Stimulated activated effector memory CD8-positive, alpha-beta T cell treated with anti-CD3 and anti-CD28 coated beads, Interleukin-12 subunit alpha, Interleukin-12 subunit beta, amount 100 ng/mL, for 72 hours (primary cell): ENCODE data around the gene RAD54L.

Source experiments
- ATAC-seq: fragments of 150-1000 bp; cut with Tn5 transposase; 2 replicates; pipeline ENCODE4 v1.10.0; 2021
- DNase-seq, 2 donors: peaks; one replicate each; pipeline ENCODE4 v3.0.0; 2021 to 2022; ENCODE audit warnings: low spot score in 2 of 2
- H3K27ac Mint-ChIP-seq: one replicate; pipeline ENCODE4 v1.8.0; 2022; ENCODE audit warnings: mild to moderate bottlenecking, mixed read lengths
- H3K36me3 Mint-ChIP-seq: one replicate; pipeline ENCODE4 v1.8.0; 2022; ENCODE audit warnings: mild to moderate bottlenecking, mixed read lengths
- H3K4me1 Mint-ChIP-seq: one replicate; pipeline ENCODE4 v1.8.0; 2022; ENCODE audit warnings: mixed read lengths
- H3K4me3 Mint-ChIP-seq: one replicate; pipeline ENCODE4 v1.8.0; 2022; ENCODE audit warnings: mild to moderate bottlenecking, mixed read lengths
- H3K9me3 Mint-ChIP-seq: one replicate; pipeline ENCODE4 v1.8.0; 2022; ENCODE audit warnings: mixed read lengths

The RAD54L gene

GRCh38 chr1:46247436-46248121 is at the start of gene RAD54L:
Gene RAD54L, plus strand, starts transcription at chr1:46247763. Its CDS starts 643 bp downstream, at chr1:46248406.
- Mint-ChIP-seq H3K9me3 (no peaks in the 10 kb centered on the region), H3K4me3 (peak within 1 kb of the TSS; percentile 89), H3K4me1 (peaks cover 35% of the 10 kb centered on the region), H3K36me3 (peaks cover 53% of the 10 kb centered on the region), H3K27ac (peak within 1 kb of the TSS; percentile 93)
- peak; percentile 87 to 97 for DNase-seq
- peak; percentile 94 for ATAC-seq

GRCh38 chr1:46197964-46198811 is 49.4 kb upstream of the RAD54L start, which contains the start of gene POMGNT1:
Gene POMGNT1, minus strand, starts transcription at chr1:46198434. Its CDS starts 613 bp downstream, at chr1:46197821.
- peak; percentile 71 to 84 for DNase-seq
- ATAC-seq = peak; percentile 94
- Mint-ChIP-seq H3K4me3 (peak within 1 kb of the TSS; percentile 74), H3K36me3 (no peaks in the 10 kb centered on the region), H3K27ac (peak within 1 kb of the TSS; percentile 87), H3K4me1 (peaks cover 13% of the 10 kb centered on the region), H3K9me3 (no peaks in the 10 kb centered on the region)

GRCh38 chr1:46199233-46199749 is 48.3 kb upstream of the RAD54L start:
- ATAC-seq (no peak), DNase-seq (no peak)
- H3K4me1 Mint-ChIP-seq = peaks cover 13% of the 10 kb centered on the region
- peak overlapping the region; percentile 74 for H3K4me3 Mint-ChIP-seq
- no peaks in the 10 kb centered on the region for H3K9me3 Mint-ChIP-seq
- H3K36me3 Mint-ChIP-seq = peaks cover 5% of the 10 kb centered on the region
- no peak overlapping the region for H3K27ac Mint-ChIP-seq

- ATAC-seq = no peak
- Mint-ChIP-seq H3K9me3 (no peaks in the 10 kb centered on the region), H3K4me3 (peak overlapping the region; percentile 75), H3K27ac (peak overlapping the region; percentile 10), H3K4me1 (peaks cover 7% of the 10 kb centered on the region), H3K36me3 (peaks cover 5% of the 10 kb centered on the region)
- no peak for DNase-seq
Measured at GRCh38 chr1:46203738-46204405, 43.7 kb upstream of the RAD54L start.

GRCh38 chr1:46204406-46204742 is 43.2 kb upstream of the RAD54L start:
- no peak for ATAC-seq
- H3K36me3 Mint-ChIP-seq = peaks cover 5% of the 10 kb centered on the region
- no peak for DNase-seq
- peak overlapping the region; percentile 75 for H3K4me3 Mint-ChIP-seq
- peak overlapping the region; percentile 10 for H3K27ac Mint-ChIP-seq
- H3K9me3 Mint-ChIP-seq = no peaks in the 10 kb centered on the region
- peaks cover 7% of the 10 kb centered on the region for H3K4me1 Mint-ChIP-seq

- Mint-ChIP-seq H3K4me1 (peaks cover 7% of the 10 kb centered on the region), H3K36me3 (peaks cover 5% of the 10 kb centered on the region), H3K27ac (peak overlapping the region; percentile 10), H3K4me3 (no peak overlapping the region), H3K9me3 (no peaks in the 10 kb centered on the region)
- DNase-seq (no peak), ATAC-seq (no peak)
Measured at GRCh38 chr1:46205141-46205540, 42.4 kb upstream of the RAD54L start.

GRCh38 chr1:46205791-46206190 is 41.8 kb upstream of the RAD54L start:
- no peak overlapping the region for H3K27ac Mint-ChIP-seq
- H3K36me3 Mint-ChIP-seq = peaks cover 5% of the 10 kb centered on the region
- H3K4me1 Mint-ChIP-seq = peaks cover 7% of the 10 kb centered on the region
- ATAC-seq (no peak), DNase-seq (no peak)
- H3K9me3 Mint-ChIP-seq = no peaks in the 10 kb centered on the region
- H3K4me3 Mint-ChIP-seq = no peak overlapping the region

- ATAC-seq (no peak), DNase-seq (no peak)
- Mint-ChIP-seq H3K4me3 (no peak overlapping the region), H3K9me3 (no peaks in the 10 kb centered on the region), H3K27ac (no peak overlapping the region), H3K4me1 (peaks cover 7% of the 10 kb centered on the region), H3K36me3 (peaks cover 5% of the 10 kb centered on the region)
Measured at GRCh38 chr1:46206399-46206798, 41.2 kb upstream of the RAD54L start.

- Mint-ChIP-seq H3K36me3 (no peaks in the 10 kb centered on the region), H3K9me3 (no peaks in the 10 kb centered on the region), H3K4me1 (no peaks in the 10 kb centered on the region), H3K27ac (no peak overlapping the region), H3K4me3 (no peak overlapping the region)
- DNase-seq = no peak
- no peak for ATAC-seq
Measured at GRCh38 chr1:46210561-46210960, 37.0 kb upstream of the RAD54L start.

GRCh38 chr1:46211051-46211450 is 36.5 kb upstream of the RAD54L start:
- Mint-ChIP-seq H3K9me3 (no peaks in the 10 kb centered on the region), H3K4me1 (no peaks in the 10 kb centered on the region), H3K4me3 (no peak overlapping the region), H3K27ac (no peak overlapping the region), H3K36me3 (no peaks in the 10 kb centered on the region)
- DNase-seq (no peak), ATAC-seq (no peak)

- no peaks in the 10 kb centered on the region for H3K4me1 Mint-ChIP-seq
- no peaks in the 10 kb centered on the region for H3K9me3 Mint-ChIP-seq
- DNase-seq = no peak
- no peak overlapping the region for H3K4me3 Mint-ChIP-seq
- H3K27ac Mint-ChIP-seq = no peak overlapping the region
- ATAC-seq = no peak
- H3K36me3 Mint-ChIP-seq = no peaks in the 10 kb centered on the region
Measured at GRCh38 chr1:46215504-46215903, 32.1 kb upstream of the RAD54L start.

- Mint-ChIP-seq H3K9me3 (no peaks in the 10 kb centered on the region), H3K27ac (no peak overlapping the region), H3K4me1 (peaks cover 6% of the 10 kb centered on the region), H3K4me3 (no peak overlapping the region), H3K36me3 (no peaks in the 10 kb centered on the region)
- no peak for ATAC-seq
- no peak for DNase-seq
Measured at GRCh38 chr1:46218443-46218842, 29.1 kb upstream of the RAD54L start.

- Mint-ChIP-seq H3K4me1 (peaks cover 6% of the 10 kb centered on the region), H3K4me3 (no peak overlapping the region), H3K36me3 (no peaks in the 10 kb centered on the region), H3K9me3 (no peaks in the 10 kb centered on the region), H3K27ac (no peak overlapping the region)
- DNase-seq = no peak
- ATAC-seq = no peak
Measured at GRCh38 chr1:46219551-46220520, 27.7 kb upstream of the RAD54L start.

- peak overlapping the region; percentile 41 for H3K27ac Mint-ChIP-seq
- ATAC-seq = no peak
Measured at GRCh38 chr1:46220808-46221207, 26.8 kb upstream of the RAD54L start.

More at GRCh38 chr1:46220808-46221207, 26.8 kb upstream of the RAD54L start:
- Mint-ChIP-seq H3K4me1 (peaks cover 6% of the 10 kb centered on the region), H3K36me3 (no peaks in the 10 kb centered on the region), H3K9me3 (no peaks in the 10 kb centered on the region), H3K4me3 (no peak overlapping the region)
- no peak for DNase-seq
